AG10803 (cell line): Measurements from ENCODE around the gene EHD2.

Experiments
- DNase-seq: peaks from one replicate; pipeline ENCODE4 v3.0.0; 2010; ENCODE audit warnings: low read depth
- H3K4me3 ChIP-seq: 2 replicates; pipeline ENCODE4 v1.5.1; 2011; ENCODE audit warnings: mild to moderate bottlenecking, low read length, control low read depth
- CTCF ChIP-seq: conservative IDR thresholded peaks from 2 replicates; pipeline ENCODE4 v1.5.1; 2011; ENCODE audit warnings: mild to moderate bottlenecking, low read length, control low read depth, inconsistent platforms

EHD2 gene

GRCh38 chr19:47697863-47698609 lies 15.2 kb upstream of the EHD2 start:
- no peak overlapping the region for H3K4me3 ChIP-seq
- peak; percentile 100 for TF ChIP-seq CTCF
- peak; percentile 81 for DNase-seq

- TF ChIP-seq CTCF: no peak
- H3K4me3 ChIP-seq: no peak overlapping the region
- DNase-seq: no peak
Observed at GRCh38 chr19:47698631-47699359, 14.4 kb upstream of the EHD2 start.

GRCh38 chr19:47699360-47699917 lies 13.8 kb upstream of the EHD2 start:
- peak; percentile 65 for TF ChIP-seq CTCF
- no peak overlapping the region for H3K4me3 ChIP-seq
- DNase-seq: no peak

- no peak overlapping the region for H3K4me3 ChIP-seq
- no peak for TF ChIP-seq CTCF
- DNase-seq: no peak
Observed at GRCh38 chr19:47700934-47701716, 12.1 kb upstream of the EHD2 start.

- DNase-seq: no peak
- TF ChIP-seq CTCF: no peak
- H3K4me3 ChIP-seq: no peak overlapping the region
Observed at GRCh38 chr19:47701717-47702552, 11.3 kb upstream of the EHD2 start.

- TF ChIP-seq CTCF: no peak
- no peak for DNase-seq
Observed at GRCh38 chr19:47702671-47703070, 10.6 kb upstream of the EHD2 start.

More at GRCh38 chr19:47702671-47703070, 10.6 kb upstream of the EHD2 start:
- no peak overlapping the region for H3K4me3 ChIP-seq
